ENCODE measurements around the gene TRIM56.
"Not testable (repeated sequence)": the region's sequence is repeated elsewhere in the genome, so short reads cannot be mapped to it uniquely, and the experiment has no call there.

Gene TRIM56, protein sequence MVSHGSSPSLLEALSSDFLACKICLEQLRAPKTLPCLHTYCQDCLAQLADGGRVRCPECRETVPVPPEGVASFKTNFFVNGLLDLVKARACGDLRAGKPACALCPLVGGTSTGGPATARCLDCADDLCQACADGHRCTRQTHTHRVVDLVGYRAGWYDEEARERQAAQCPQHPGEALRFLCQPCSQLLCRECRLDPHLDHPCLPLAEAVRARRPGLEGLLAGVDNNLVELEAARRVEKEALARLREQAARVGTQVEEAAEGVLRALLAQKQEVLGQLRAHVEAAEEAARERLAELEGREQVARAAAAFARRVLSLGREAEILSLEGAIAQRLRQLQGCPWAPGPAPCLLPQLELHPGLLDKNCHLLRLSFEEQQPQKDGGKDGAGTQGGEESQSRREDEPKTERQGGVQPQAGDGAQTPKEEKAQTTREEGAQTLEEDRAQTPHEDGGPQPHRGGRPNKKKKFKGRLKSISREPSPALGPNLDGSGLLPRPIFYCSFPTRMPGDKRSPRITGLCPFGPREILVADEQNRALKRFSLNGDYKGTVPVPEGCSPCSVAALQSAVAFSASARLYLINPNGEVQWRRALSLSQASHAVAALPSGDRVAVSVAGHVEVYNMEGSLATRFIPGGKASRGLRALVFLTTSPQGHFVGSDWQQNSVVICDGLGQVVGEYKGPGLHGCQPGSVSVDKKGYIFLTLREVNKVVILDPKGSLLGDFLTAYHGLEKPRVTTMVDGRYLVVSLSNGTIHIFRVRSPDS

DNA sequence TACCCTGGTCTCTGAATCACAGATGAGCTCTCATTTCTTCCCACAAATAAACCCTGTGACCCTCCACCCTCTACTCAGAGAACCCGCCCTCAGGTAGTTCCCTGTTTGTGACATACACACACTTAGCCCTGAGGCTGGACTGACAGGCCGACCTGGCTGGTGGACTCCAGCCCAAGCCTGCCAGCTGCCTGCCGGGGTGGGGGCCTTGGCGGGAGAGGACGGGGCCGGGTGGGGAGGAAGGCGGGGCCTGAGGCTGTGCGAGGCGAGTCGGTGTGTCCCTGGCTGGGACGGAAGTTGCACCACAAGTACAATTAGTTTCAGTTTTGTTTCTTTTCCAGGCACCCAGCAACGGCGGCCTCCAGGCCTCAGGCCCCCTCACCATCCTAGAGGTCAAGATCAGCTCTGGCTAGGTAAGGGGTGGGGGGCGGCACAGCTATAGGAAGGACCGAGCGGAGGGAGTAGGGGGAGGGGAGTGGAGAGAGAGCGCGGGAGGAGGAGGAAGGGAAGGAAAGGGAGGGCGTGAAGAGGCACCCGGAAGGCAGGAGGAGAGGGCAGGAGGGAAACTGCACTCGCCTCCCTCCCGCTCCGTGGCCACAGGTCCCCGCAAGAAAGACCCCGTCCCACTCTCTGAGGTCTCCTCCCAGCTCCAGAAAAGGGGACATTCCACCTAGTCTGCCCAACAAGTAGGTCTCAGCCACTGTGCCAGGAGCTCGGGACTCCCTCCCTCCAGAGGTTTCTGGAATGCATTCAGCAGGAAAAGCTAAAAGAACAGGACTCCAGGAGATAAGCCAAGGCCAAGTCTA is at the start of gene TRIM56:
Gene TRIM56, plus strand, starts transcription at position 320 of the 803 bp plus-strand sequence. CDS start 1,832 bp downstream, outside the sequence.
- DNase-seq, result peak; percentile 25 to 69 (median 50)

DNA sequence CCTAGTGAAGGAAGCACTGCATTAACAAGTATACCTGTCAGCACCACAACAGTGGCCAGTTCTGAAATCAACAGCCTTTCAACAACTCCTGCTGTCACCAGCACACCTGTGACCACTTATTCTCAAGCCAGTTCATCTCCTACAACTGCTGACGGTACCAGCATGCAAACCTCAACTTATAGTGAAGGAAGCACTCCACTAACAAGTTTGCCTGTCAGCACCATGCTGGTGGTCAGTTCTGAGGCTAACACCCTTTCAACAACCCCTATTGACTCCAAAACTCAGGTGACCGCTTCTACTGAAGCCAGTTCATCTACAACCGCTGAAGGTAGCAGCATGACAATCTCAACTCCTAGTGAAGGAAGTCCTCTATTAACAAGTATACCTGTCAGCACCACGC is 49.3 kb upstream of the TRIM56 start:
- DNase-seq, result no peak

DNA sequence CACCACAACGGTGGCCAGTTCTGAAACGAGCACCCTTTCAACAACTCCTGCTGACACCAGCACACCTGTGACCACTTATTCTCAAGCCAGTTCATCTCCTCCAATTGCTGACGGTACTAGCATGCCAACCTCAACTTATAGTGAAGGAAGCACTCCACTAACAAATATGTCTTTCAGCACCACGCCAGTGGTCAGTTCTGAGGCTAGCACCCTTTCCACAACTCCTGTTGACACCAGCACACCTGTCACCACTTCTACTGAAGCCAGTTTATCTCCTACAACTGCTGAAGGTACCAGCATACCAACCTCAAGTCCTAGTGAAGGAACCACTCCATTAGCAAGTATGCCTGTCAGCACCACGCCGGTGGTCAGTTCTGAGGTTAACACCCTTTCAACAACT is 44.0 kb upstream of the TRIM56 start:
- not testable (repeated sequence) for DNase-seq

DNA sequence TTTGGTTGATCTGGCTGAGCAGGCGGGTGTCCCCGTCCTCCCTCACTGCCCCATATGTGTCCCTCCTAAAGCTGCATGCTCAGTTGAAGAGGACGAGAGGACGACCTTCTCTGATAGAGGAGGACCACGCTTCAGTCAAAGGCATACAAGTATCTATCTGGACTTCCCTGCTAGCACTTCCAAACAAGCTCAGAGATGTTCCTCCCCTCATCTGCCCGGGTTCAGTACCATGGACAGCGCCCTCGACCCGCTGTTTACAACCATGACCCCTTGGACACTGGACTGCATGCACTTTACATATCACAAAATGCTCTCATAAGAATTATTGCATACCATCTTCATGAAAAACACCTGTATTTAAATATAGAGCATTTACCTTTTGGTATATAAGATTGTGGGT is 26.9 kb upstream of the TRIM56 start:
- DNase-seq, result peak in 3 of 4 experiments; percentile 19 to 31 (median 22)

DNA sequence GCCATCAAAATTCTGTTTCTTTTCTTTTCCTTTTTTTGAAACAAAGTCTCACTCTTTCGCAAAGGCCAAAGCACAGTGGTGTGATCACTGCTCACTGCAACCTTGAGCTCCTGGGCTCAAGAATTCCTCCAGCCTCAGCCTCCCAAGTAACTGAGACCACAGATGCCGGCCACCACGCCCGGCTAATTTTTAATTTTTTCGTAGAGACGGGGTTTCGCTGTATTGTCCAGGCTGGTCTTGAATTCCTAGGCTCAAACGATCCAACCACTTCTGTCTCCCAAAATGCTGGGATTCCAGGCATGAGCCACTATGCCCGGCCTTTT is 25.7 kb upstream of the TRIM56 start:
- no peak for DNase-seq

DNA sequence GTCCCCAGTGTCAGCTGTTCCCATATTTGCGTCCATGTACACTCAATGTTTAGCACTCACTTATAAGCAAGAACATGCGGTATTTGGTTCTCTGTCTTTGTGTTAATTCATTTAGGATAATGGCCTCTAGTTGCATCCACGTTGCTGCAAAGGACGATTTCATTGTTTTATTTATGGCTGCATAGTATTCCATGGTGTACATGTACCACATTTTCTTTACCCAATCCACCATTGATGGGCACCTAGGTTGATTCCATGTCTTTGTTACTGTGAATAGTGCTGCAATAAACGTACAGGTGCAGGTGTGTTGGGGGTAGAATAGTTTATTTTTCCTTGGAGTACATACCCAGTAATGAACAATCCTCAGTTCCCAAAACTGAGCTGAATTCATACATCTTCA is 24.3 kb upstream of the TRIM56 start:
- no peak for DNase-seq

DNA sequence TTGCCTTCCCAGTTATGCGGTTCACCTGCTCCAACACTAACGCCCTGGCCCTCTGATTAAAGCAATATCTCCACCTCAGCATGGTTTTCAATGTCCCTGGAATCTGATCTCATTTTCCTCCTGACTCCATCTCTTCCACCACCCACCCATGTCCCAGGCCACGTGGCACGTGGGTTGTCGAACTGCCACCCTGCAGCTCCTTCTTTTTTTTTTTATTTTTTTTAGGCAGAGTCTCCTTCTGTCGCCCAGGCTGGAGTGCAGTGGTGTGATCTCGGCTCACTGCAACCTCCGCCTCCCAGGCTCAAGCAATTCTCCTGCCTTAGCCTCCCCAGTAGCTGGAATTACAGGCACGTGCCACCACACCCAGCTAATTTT is 21.1 kb upstream of the TRIM56 start:
- not testable (repeated sequence) for DNase-seq

DNA sequence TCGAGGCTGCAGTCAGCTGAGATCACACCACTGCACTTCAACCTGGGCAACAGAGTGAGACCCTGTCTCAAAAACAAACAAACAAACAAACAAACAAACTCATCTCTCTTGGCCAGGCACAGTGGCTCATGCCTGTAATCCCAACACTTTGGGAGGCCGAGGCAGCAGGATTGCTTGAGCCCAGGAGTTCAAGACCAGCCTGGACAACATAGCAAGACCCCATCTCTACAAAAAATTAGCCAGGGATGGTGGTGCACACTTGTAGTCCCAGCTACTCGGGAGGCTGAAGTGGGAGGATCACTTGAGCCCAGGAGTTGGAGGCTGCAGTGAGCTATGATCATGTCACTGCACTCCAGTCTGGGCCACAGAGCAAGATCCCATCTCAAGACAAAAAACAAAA is 20.1 kb upstream of the TRIM56 start:
- not testable (repeated sequence) for DNase-seq

DNA sequence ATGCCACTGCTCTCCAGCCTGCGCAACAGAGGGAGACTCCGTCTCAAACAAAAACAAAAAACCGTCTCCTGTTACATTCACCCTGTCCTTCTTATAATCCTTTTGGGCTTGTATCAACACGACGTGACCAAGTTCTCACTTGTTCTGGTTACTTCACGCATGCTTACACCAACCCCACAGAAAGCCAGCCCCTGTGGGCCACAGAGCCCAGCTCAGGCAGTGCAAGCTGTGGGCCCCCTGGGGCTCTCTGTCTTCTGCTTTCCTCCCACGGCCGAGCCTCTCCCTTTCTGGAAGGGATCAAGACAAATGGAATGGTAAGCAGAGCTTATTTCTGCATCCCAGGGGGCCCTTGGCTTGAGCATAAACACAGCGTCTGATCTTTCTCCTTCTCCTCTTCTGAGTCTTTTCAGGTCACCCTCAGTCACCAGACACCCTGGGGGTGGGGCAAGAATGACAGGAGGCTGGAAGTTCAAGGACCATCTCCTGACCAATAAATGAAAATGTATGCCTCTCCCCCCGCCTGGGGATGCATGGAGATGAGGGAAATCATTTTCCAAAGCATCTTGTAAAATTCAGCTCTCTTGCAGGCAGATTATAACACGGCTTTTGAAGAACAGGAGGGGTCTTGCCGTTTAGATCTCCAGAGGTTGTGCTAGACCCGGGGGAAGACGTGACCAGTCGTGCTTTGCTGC is 19.0 kb upstream of the TRIM56 start:
- no peak for DNase-seq

DNA sequence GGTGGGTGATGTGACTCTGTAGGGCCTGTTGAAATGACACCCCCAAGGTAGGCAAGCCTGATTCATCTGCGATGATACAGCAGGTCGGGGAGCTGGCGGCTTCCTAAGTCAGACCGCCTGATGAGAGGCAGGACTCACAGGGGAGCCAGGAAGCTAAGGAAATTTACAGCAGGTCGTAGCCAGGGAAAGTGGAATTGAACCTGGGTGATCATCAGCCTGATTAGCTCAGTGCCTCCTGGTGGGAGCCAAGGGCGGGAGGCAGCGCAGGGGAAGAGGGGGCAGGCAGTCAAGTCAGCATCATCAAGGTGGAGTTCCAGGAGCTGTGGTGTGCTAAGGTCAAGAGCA is 18.5 kb upstream of the TRIM56 start:
- no peak for DNase-seq

DNA sequence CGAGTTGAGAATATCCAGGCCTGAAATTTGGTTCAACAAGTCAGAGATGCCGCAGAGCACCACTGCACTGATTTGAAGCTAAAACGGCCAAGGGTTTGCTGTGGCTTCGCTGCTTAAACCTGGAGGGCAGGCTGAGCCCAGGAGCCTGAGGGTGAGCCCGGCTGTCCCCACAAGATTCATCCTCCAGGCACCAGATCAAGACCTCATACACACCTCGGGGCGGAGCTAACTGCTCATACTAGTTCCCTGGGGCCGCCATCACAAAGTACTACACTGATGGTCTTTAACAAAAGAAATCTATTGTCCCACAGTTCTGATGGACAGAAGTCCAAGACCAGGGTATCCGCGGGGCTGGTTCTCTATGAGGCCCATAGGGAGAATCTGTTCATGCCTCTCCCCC is 16.9 kb upstream of the TRIM56 start:
- DNase-seq, result no peak

DNA sequence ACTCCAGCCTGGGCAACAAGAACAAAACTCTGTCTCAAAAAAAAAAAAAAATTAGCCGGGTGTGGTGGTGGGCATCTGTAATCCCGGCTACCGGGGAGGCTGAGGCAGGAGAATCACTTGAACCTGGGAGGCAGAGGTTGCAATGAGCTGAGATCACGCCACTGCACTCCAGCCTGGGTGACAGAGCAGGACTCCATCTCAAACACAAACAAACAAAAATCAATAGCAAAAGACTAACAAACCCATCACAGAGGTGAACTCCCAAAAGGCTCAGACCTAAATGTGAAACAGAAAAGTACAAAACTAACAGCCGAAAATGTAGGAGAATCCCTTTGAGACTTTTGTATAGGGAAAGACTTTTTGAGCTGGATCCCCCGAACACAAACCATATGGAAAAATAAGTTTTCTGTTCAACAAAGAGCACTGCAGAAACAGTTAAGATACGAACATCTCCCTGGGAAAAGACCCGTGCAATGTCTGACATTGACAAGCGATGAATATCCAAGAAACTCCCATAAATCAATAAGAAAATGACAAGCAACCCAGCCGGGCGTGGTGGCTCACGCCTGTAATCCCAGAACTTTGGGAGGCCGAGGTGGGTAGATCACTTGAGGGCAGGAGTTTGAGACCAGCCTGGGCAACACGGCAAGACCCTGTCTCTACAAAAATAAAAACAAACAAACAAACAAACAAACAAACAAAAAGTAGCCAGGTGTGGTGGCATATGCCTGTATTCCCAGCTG is 13.7 kb upstream of the TRIM56 start:
- DNase-seq, result not testable (repeated sequence)

DNA sequence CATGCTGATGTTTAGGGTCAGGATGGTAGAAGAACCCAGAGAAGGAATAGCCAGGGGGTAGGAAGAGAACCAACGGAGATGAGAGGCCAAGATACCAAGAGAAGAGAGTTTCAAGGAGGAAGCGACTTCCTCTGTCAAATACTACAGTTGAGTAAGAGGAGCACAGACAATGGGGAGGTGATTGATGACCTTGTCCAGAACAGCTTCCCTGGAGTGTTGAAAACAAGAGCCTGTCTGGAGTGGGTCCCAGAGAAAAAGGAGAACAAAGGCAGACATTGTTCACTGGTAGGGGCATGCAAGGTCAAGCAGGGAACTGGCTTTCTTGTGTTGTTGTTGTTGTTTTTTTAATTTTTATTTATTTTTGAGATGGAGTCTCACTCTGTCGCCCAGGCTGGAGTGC is 9.6 kb upstream of the TRIM56 start:
- DNase-seq, result no peak

DNA sequence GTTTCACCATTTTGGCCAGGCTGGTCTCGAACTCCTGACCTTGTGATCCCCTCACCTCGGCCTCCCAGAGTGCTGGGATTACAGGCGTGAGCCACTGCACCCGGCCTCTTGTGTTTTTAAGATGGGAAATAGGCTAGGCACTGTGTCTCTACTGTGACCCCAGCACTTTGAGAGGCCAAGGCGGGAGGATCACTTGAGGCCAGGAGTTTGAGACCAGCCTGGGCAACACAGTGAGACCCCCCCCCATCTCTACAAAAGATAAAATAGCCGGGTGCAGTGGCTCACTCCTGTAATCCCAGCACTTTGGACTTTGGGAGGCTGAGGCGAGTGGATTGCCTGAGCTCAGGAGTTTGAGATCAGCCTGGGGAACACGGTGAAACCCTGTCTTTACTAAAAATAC is 9.1 kb upstream of the TRIM56 start:
- not testable (repeated sequence) for DNase-seq

DNA sequence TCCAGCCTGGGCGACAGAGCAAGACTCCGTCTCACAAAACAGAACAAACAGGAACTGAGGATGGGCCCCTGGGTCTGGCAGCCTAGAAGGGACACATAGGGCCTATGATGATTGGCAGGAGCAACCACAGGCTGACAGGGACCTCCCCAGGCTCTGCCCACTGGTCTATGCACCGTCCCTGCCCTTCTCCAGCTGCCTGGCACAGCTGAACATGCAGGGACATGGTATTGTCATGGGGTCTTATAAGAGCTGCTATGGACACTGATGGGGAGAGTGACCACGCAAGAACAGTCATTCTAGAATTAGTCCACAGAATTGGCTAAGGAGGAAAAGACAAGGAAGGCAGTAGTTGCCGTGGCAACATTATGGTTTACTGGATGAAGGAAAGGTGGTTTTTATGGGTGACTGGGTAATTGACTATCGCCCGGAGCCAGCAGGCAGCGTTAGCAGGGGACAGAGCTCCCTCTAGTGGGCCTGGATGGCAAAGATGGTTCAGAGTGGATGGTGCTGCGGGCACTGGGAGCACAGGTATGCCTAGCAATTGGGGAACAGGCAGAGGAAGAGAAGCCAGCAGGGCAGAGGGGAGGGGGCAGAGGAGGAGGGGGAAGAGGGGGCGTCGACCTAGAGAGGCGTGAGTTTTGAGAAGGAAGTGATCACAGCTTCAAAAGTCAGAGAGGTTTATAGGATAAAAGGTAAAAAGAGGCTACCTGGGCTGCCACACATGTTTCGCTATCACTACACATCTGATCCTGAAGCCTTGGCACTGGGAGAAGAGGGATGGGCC is 7.8 kb upstream of the TRIM56 start:
- DNase-seq, result peak; percentile 53 to 77 (median 72)

DNA sequence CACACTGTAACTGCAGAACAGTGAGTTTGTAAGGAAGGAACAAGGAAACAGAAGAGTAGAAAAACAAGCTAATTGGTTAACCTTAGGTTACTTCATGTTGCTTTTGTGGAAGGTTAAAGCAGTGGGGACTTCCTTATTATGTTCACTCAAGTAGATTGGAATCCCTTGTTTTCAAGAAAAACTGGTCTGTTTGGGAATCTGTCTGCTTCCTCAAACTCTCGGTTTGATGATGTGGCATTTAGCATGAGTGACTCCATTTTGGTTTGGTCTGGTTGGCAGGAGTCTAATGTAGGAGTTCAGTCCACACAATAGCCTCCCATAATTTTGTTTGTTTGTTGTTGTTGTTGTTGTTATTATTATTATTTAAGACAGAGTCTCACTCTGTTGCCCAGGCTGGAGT is 3.8 kb upstream of the TRIM56 start:
- no peak for DNase-seq

DNA sequence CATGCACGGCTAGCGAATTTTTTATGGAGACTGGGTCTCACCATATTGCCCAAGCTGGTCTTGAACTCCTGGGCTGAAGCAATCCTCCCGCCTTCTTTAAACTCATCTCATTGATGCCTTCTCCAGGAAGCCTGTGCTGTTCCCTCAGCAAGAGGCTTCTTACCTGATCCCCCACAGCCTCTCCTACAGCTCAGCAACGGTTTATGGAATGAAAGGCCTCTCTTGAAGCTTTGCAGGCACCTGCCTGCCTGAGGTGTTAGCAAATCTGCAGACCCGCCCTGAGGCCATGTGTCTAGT is 468 bp upstream of the TRIM56 start:
- DNase-seq, result no peak

DNA sequence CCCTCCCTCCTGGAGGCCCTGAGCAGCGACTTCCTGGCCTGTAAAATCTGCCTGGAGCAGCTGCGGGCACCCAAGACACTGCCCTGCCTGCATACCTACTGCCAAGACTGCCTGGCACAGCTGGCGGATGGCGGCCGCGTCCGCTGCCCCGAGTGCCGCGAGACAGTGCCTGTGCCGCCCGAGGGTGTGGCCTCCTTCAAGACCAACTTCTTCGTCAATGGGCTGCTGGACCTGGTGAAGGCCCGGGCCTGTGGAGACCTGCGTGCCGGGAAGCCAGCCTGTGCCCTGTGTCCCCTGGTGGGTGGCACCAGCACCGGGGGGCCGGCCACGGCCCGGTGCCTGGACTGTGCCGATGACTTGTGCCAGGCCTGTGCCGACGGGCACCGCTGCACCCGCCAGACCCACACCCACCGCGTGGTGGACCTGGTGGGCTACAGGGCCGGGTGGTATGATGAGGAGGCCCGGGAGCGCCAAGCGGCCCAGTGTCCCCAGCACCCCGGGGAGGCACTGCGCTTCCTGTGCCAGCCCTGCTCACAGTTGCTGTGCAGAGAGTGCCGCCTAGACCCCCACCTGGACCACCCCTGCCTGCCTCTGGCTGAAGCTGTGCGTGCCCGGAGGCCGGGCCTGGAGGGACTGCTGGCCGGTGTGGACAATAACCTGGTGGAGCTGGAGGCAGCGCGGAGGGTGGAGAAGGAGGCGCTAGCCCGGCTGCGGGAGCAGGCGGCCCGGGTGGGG is 2.2 kb downstream of the TRIM56 start:
- DNase-seq, result no peak

DNA sequence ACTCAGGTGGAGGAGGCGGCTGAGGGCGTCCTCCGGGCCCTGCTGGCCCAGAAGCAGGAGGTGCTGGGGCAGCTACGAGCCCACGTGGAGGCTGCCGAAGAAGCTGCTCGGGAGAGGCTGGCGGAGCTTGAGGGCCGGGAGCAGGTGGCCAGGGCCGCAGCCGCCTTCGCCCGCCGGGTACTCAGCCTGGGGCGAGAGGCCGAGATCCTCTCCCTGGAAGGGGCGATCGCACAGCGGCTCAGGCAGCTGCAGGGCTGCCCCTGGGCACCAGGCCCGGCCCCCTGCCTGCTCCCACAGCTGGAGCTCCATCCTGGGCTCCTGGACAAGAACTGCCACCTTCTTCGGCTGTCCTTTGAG is 2.8 kb downstream of the TRIM56 start:
- no peak for DNase-seq

DNA sequence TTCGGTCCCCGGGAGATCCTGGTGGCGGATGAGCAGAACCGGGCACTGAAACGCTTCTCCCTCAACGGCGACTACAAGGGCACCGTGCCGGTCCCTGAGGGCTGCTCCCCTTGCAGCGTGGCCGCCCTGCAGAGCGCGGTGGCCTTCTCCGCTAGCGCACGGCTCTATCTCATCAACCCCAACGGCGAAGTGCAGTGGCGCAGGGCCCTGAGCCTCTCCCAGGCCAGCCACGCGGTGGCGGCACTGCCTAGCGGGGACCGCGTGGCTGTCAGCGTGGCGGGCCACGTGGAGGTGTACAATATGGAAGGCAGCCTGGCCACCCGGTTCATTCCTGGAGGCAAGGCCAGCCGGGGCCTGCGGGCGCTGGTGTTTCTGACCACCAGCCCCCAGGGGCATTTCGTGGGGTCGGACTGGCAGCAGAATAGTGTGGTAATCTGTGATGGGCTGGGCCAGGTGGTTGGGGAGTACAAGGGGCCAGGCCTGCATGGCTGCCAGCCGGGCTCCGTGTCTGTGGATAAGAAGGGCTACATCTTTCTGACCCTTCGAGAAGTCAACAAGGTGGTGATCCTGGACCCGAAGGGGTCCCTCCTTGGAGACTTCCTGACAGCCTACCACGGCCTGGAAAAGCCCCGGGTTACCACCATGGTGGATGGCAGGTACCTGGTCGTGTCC is 3.7 kb downstream of the TRIM56 start:
- no peak for DNase-seq

DNA sequence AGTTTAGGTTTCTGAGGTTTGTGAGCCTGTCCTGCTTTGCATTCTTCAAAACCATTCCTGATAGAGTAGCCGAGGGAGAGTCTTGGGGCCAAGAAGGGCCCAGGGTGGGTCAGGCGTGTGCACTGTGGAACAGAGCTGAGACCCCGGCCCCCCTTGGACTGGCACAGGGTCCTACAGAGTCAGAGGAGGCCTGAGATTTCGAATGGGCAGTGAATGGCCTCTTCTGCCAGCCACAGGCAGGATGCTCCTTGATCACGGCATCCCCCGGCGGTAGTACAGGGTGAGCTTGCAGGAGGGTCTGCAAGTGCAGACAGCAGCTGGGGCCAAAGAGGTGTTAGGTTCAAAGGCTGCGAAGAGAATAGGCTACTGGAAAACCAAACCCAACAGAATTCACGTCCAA is 4.6 kb downstream of the TRIM56 start:
- no peak for DNase-seq
